Mesothelial cell of epicardium (in vitro differentiated cells): ENCODE measurements around the gene HS6ST2. TPM values are rescaled to one million over a fixed set of nuclear protein-coding genes. Genes with fewer than 3 reads are reported as not detected.

Experiments used
- DNase-seq, 2 experiments: peaks; one replicate each; pipeline ENCODE4 v3.0.0; 2021; ENCODE audit warnings: low spot score in 2 of 2; ENCODE audit not compliant: unreplicated experiment in 2 of 2
- H3K27ac Mint-ChIP-seq: 2 replicates; pipeline ENCODE4 v1.8.0; 2021; ENCODE audit warnings: mixed read lengths
- H3K27me3 Mint-ChIP-seq: 2 replicates; pipeline ENCODE4 v1.8.0; 2021; ENCODE audit warnings: low read depth, mixed read lengths
- H3K36me3 Mint-ChIP-seq: 2 replicates; pipeline ENCODE4 v1.8.0; 2021; ENCODE audit warnings: mixed read lengths
- H3K4me1 Mint-ChIP-seq: 2 replicates; pipeline ENCODE4 v1.8.0; 2021; ENCODE audit warnings: mixed read lengths
- H3K4me3 Mint-ChIP-seq: 2 replicates; pipeline ENCODE4 v1.8.0; 2021; ENCODE audit warnings: mild to moderate bottlenecking, moderate library complexity, mixed read lengths
- H3K9me3 Mint-ChIP-seq: 2 replicates; pipeline ENCODE4 v1.8.0; 2021; ENCODE audit warnings: mixed read lengths
- total RNA-seq: library from RNA; stranded (reverse); gene quantifications from 3 replicates; pipeline ENCODE4 v1.2.1, GENCODE V29; 2021
- TF ChIP-seq, protein P1 (sequence below): fragments of 200-600 bp; sonication (generic); IDR thresholded peaks from one replicate; pipeline ENCODE4 v1.5.0; 2021; ENCODE audit warnings: antibody characterized with exemption; ENCODE audit not compliant: unreplicated experiment

Gene HS6ST2
- total RNA-seq, 1 donor from 2014 or later = 20.2 TPM

- H3K27me3 Mint-ChIP-seq = peaks cover 2% of the 10 kb centered on the region
- DNase-seq = no peak
- no peaks in the 10 kb centered on the region for H3K36me3 Mint-ChIP-seq
- H3K27ac Mint-ChIP-seq = no peak overlapping the region
- H3K9me3 Mint-ChIP-seq = no peaks in the 10 kb centered on the region
- TF ChIP-seq, protein P1, sequence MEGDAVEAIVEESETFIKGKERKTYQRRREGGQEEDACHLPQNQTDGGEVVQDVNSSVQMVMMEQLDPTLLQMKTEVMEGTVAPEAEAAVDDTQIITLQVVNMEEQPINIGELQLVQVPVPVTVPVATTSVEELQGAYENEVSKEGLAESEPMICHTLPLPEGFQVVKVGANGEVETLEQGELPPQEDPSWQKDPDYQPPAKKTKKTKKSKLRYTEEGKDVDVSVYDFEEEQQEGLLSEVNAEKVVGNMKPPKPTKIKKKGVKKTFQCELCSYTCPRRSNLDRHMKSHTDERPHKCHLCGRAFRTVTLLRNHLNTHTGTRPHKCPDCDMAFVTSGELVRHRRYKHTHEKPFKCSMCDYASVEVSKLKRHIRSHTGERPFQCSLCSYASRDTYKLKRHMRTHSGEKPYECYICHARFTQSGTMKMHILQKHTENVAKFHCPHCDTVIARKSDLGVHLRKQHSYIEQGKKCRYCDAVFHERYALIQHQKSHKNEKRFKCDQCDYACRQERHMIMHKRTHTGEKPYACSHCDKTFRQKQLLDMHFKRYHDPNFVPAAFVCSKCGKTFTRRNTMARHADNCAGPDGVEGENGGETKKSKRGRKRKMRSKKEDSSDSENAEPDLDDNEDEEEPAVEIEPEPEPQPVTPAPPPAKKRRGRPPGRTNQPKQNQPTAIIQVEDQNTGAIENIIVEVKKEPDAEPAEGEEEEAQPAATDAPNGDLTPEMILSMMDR = no peak
- H3K4me1 Mint-ChIP-seq = no peaks in the 10 kb centered on the region
- no peak overlapping the region for H3K4me3 Mint-ChIP-seq
These were observed 355.7 kb downstream of the HS6ST2 start for GRCh38 chrX:132602701-132603100.

GRCh38 chrX:132594999-132595398 is 363.4 kb downstream of the HS6ST2 start:
- TF ChIP-seq, protein P1 = no peak
- no peak for DNase-seq
- H3K27me3 Mint-ChIP-seq = no peaks in the 10 kb centered on the region
- H3K36me3 Mint-ChIP-seq = no peaks in the 10 kb centered on the region
- H3K4me1 Mint-ChIP-seq = peaks cover 12% of the 10 kb centered on the region
- no peak overlapping the region for H3K4me3 Mint-ChIP-seq
- H3K27ac Mint-ChIP-seq = no peak overlapping the region
- no peaks in the 10 kb centered on the region for H3K9me3 Mint-ChIP-seq

DNA sequence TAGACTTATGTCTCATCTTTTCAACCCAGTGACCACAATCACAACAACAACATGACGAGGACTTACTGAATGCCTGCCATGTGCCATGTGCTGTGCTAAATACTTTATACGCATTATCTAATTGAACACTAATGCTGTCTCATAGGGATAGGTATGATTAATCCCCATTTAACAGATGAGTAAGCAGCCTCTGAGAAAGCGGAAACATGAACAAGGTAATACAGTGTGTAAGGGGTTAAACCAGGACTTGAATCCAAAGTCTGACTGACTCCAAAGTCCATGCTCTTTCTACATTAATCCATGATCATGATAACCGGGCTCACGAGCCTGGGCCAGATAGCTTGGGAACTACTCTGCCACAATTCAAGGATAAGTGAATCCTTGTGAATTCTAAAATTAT is 364.3 kb downstream of the HS6ST2 start:
- H3K4me3 Mint-ChIP-seq = no peak overlapping the region
- H3K36me3 Mint-ChIP-seq = no peaks in the 10 kb centered on the region
- peaks cover 12% of the 10 kb centered on the region for H3K4me1 Mint-ChIP-seq
- H3K27ac Mint-ChIP-seq = no peak overlapping the region
- TF ChIP-seq, protein P1 = no peak
- no peak for DNase-seq
- H3K9me3 Mint-ChIP-seq = no peaks in the 10 kb centered on the region
- no peaks in the 10 kb centered on the region for H3K27me3 Mint-ChIP-seq

GRCh38 chrX:132592880-132593279 is 365.5 kb downstream of the HS6ST2 start:
- Mint-ChIP-seq H3K36me3 (no peaks in the 10 kb centered on the region), H3K27ac (no peak overlapping the region), H3K27me3 (no peaks in the 10 kb centered on the region), H3K4me1 (peaks cover 12% of the 10 kb centered on the region), H3K9me3 (no peaks in the 10 kb centered on the region), H3K4me3 (no peak overlapping the region)
- no peak for DNase-seq
- TF ChIP-seq, protein P1 = no peak

GRCh38 chrX:132591719-132592275 is 366.6 kb downstream of the HS6ST2 start:
- Mint-ChIP-seq H3K27ac (no peak overlapping the region), H3K4me3 (no peak overlapping the region), H3K9me3 (no peaks in the 10 kb centered on the region), H3K4me1 (peaks cover 7% of the 10 kb centered on the region), H3K36me3 (no peaks in the 10 kb centered on the region), H3K27me3 (no peaks in the 10 kb centered on the region)
- no peak for DNase-seq
- TF ChIP-seq, protein P1 = no peak
